ENCODE results near the gene NDUFAF7.

The NDUFAF7 gene

GRCh38 chr2:37267685-37268084 is 36.2 kb downstream of the NDUFAF7 start:
- Histone ChIP-seq H3K9me3 (ENCODE audit: control insufficient read depth, insufficient read depth, low read depth, low read length) (no peaks in the 10 kb centered on the region), H3K4me1 (ENCODE audit: control insufficient read depth, insufficient read depth, low read length) (no peaks in the 10 kb centered on the region), H3K4me3 (ENCODE audit: low read depth, low read length) (no peak overlapping the region), H3K27ac (ENCODE audit: extremely low read depth, low read depth, low read length) (no peak overlapping the region), H3K36me3 (ENCODE audit: control insufficient read depth in 2 of 2, insufficient read depth in 1 of 2, low read length in 2 of 2) (peaks cover 46 to 72% of the 10 kb centered on the region in 2 experiments)
- CTCF ChIA-PET: interaction anchor here (1.5 kb wide), 1 partner anchor 17 kb away, joined by 3 read pairs; no protein-coding TSS in a partner anchor
- no peak for TF ChIP-seq OSR2 (tag by site-specific recombination; IDR thresholded peaks at IDR 0.05)
- no peak for TF ChIP-seq ZNF398 (tag by site-specific recombination; IDR thresholded peaks at IDR 0.05)
- TF ChIP-seq AEBP2 (tag by site-specific recombination; IDR thresholded peaks at IDR 0.05; ENCODE audit: borderline replicate concordance): no peak
- TF ChIP-seq CTCF (tag by site-specific recombination; IDR thresholded peaks at IDR 0.05): no peak
- TF ChIP-seq ZNF280C (tag by site-specific recombination; IDR thresholded peaks at IDR 0.05): no peak
- no peak for TF ChIP-seq ZNF776 (tag by site-specific recombination; IDR thresholded peaks at IDR 0.05; ENCODE audit: borderline replicate concordance)
- TF ChIP-seq ZNF391 (tag by site-specific recombination; IDR thresholded peaks at IDR 0.05; ENCODE audit: borderline replicate concordance, low read depth): no peak
- TF ChIP-seq, protein P1, sequence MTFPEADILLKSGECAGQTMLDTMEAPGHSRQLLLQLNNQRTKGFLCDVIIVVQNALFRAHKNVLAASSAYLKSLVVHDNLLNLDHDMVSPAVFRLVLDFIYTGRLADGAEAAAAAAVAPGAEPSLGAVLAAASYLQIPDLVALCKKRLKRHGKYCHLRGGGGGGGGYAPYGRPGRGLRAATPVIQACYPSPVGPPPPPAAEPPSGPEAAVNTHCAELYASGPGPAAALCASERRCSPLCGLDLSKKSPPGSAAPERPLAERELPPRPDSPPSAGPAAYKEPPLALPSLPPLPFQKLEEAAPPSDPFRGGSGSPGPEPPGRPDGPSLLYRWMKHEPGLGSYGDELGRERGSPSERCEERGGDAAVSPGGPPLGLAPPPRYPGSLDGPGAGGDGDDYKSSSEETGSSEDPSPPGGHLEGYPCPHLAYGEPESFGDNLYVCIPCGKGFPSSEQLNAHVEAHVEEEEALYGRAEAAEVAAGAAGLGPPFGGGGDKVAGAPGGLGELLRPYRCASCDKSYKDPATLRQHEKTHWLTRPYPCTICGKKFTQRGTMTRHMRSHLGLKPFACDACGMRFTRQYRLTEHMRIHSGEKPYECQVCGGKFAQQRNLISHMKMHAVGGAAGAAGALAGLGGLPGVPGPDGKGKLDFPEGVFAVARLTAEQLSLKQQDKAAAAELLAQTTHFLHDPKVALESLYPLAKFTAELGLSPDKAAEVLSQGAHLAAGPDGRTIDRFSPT (tag by site-specific recombination; IDR thresholded peaks at IDR 0.05): no peak
- TF ChIP-seq ZBTB21 (tag by site-specific recombination; IDR thresholded peaks at IDR 0.05): no peak
- POLR2A ChIA-PET: no interaction called here

GRCh38 chr2:37268111-37268510 is 36.7 kb downstream of the NDUFAF7 start:
- CTCF ChIA-PET: interaction anchor here (1.5 kb wide), 1 partner anchor 17 kb away, joined by 3 read pairs; no protein-coding TSS in a partner anchor
- peaks cover 49 to 74% of the 10 kb centered on the region in 2 experiments for H3K36me3 ChIP-seq (ENCODE audit: control insufficient read depth in 2 of 2, insufficient read depth in 1 of 2, low read length in 2 of 2)

More at GRCh38 chr2:37268111-37268510, 36.7 kb downstream of the NDUFAF7 start:
- Histone ChIP-seq H3K9me3 (ENCODE audit: control insufficient read depth, insufficient read depth, low read depth, low read length) (no peaks in the 10 kb centered on the region), H3K4me1 (ENCODE audit: control insufficient read depth, insufficient read depth, low read length) (no peaks in the 10 kb centered on the region), H3K4me3 (ENCODE audit: low read depth, low read length) (no peak overlapping the region), H3K27ac (ENCODE audit: extremely low read depth, low read depth, low read length) (no peak overlapping the region)
- TF ChIP-seq, protein P2, sequence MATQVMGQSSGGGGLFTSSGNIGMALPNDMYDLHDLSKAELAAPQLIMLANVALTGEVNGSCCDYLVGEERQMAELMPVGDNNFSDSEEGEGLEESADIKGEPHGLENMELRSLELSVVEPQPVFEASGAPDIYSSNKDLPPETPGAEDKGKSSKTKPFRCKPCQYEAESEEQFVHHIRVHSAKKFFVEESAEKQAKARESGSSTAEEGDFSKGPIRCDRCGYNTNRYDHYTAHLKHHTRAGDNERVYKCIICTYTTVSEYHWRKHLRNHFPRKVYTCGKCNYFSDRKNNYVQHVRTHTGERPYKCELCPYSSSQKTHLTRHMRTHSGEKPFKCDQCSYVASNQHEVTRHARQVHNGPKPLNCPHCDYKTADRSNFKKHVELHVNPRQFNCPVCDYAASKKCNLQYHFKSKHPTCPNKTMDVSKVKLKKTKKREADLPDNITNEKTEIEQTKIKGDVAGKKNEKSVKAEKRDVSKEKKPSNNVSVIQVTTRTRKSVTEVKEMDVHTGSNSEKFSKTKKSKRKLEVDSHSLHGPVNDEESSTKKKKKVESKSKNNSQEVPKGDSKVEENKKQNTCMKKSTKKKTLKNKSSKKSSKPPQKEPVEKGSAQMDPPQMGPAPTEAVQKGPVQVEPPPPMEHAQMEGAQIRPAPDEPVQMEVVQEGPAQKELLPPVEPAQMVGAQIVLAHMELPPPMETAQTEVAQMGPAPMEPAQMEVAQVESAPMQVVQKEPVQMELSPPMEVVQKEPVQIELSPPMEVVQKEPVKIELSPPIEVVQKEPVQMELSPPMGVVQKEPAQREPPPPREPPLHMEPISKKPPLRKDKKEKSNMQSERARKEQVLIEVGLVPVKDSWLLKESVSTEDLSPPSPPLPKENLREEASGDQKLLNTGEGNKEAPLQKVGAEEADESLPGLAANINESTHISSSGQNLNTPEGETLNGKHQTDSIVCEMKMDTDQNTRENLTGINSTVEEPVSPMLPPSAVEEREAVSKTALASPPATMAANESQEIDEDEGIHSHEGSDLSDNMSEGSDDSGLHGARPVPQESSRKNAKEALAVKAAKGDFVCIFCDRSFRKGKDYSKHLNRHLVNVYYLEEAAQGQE (tag by site-specific recombination; IDR thresholded peaks at IDR 0.05): peak; percentile 76
- TF ChIP-seq, protein P3, sequence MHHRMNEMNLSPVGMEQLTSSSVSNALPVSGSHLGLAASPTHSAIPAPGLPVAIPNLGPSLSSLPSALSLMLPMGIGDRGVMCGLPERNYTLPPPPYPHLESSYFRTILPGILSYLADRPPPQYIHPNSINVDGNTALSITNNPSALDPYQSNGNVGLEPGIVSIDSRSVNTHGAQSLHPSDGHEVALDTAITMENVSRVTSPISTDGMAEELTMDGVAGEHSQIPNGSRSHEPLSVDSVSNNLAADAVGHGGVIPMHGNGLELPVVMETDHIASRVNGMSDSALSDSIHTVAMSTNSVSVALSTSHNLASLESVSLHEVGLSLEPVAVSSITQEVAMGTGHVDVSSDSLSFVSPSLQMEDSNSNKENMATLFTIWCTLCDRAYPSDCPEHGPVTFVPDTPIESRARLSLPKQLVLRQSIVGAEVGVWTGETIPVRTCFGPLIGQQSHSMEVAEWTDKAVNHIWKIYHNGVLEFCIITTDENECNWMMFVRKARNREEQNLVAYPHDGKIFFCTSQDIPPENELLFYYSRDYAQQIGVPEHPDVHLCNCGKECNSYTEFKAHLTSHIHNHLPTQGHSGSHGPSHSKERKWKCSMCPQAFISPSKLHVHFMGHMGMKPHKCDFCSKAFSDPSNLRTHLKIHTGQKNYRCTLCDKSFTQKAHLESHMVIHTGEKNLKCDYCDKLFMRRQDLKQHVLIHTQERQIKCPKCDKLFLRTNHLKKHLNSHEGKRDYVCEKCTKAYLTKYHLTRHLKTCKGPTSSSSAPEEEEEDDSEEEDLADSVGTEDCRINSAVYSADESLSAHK (tag by site-specific recombination; IDR thresholded peaks at IDR 0.05): no peak
- POLR2A ChIA-PET: no interaction called here

All from HEK293 (cell line).